ENCODE measurements around the gene ERC2.

ERC2 gene

DNA sequence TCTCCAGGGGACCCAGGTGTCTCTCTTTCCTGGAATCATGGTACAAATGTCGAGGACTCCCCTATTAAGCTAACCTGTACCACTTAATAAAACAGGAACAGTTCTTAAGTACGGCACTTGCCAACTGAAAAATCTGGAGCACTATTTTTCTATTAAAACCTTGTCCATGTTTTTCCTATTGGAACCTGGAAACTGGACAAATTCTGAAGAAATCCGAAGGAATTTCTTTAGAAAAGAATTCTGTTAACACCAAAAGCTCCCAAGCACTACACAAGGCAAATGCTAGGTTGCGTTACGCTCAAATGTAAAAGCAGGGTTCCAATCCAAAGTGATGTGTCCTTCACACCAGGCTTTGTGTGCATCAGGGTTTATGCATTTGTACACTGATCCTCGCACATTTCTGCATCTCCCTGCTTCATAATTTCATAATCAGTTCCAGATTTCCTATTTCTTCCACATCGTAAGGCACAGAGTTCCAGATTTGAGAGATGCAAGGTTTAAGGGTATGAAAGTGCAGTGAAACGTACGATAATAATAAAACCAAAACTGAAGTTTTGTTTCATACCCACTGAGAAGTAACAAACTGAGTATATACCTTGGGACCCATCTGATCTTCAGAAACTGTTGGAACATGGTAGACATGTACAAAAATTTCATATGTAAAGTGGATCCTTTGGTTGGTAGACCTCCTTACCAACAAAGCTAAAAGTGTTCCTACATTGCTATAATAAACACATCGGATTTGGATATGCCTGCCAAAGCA lies 849.0 kb downstream of the ERC2 start:
- no peaks in the 10 kb centered on the region for H3K36me3 ChIP-seq (ENCODE audit: control insufficient read depth, insufficient read depth, low read length)
- no peaks in the 10 kb centered on the region for H3K27me3 ChIP-seq (ENCODE audit: control insufficient read depth, insufficient read depth, low read length)
- no peak overlapping the region for H3K9ac ChIP-seq (ENCODE audit: low read length)
- H3K4me1 ChIP-seq (ENCODE audit: control insufficient read depth, insufficient read depth, low read length), result no peaks in the 10 kb centered on the region
- no peak overlapping the region for H3K4me3 ChIP-seq (ENCODE audit: low read length)
- H3K27ac ChIP-seq (ENCODE audit: low read depth, low read length), result no peak overlapping the region

DNA sequence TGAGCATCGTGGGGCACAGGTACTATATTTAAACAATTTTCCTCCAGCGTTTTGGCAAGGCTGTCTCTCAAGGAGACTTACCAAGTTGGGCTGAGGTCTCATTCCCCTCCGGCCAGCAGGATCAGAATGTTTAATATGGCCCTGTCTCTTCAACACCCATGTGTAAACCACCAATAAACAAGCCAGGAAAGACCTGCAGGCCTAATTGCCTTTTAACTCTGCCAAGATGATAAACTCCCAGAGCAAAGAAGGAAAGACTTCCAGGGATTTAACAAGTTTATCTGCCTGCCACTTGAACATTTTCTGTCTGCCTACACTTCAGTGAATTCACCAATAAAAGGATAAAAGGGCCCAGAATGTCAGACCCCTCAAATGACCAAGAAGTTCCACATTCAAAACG lies 850.9 kb downstream of the ERC2 start:
- H3K9ac ChIP-seq (ENCODE audit: low read length), result no peak overlapping the region
- H3K36me3 ChIP-seq (ENCODE audit: control insufficient read depth, insufficient read depth, low read length), result no peaks in the 10 kb centered on the region

DNA sequence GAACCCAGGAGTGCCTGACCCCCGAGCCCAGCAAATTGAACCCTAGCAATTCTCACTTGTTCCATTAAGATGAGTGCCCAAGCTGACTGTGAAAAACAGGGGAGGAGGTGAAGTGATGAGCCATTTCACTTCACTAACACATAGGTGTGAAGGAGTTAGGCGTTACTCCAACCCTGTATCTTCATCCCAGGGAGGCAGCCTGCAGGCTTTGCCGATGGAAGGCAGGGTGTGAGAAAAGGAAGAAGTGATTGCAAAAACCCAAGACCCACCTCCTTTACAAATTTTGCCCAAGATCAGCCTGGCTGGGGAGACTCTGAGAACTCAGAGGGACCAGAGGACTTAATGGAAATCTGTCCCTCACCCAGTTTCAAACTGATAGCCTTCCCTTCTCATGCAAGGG lies 851.5 kb downstream of the ERC2 start:
- H3K27ac ChIP-seq (ENCODE audit: low read depth, low read length), result no peak overlapping the region

More for the DNA sequence above, 850.9 kb downstream of the ERC2 start:
- Histone ChIP-seq H3K4me1 (ENCODE audit: control insufficient read depth, insufficient read depth, low read length) (no peaks in the 10 kb centered on the region), H3K27me3 (ENCODE audit: control insufficient read depth, insufficient read depth, low read length) (no peaks in the 10 kb centered on the region), H3K4me3 (ENCODE audit: low read length) (no peak overlapping the region), H3K27ac (ENCODE audit: low read depth, low read length) (no peak overlapping the region)

DNA sequence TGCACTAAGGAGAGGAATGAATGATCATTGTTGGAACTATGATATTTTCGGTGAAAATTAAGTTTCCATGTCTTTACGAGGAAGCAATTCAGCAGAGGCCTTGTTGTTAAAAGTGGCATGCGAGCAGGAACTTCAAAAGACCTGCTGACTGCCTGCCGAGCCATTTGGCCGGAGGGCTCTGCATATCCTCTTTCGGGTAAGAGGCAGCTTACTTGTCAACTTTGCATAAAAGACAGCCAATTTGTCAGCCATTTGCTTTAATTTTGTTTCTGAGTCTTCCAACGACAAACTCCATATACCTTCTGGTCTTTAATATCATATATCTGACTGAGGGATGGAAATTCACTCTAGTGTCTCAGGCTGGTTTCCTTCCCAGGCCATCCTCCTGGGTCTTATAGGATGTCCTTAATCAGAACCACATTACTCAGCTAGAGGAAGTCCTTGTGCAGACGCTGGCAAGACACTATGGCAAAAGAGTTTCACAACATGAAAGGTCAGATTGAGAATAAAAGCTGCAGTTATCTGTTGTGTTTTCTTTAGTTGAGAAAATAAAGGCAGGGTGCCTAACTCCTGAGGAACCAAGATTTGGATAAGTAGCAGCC lies 852.5 kb downstream of the ERC2 start:
- H3K36me3 ChIP-seq (ENCODE audit: control insufficient read depth, insufficient read depth, low read length), result no peaks in the 10 kb centered on the region
- H3K27me3 ChIP-seq (ENCODE audit: control insufficient read depth, insufficient read depth, low read length), result no peaks in the 10 kb centered on the region
- no peaks in the 10 kb centered on the region for H3K4me1 ChIP-seq (ENCODE audit: control insufficient read depth, insufficient read depth, low read length)
- no peak overlapping the region for H3K27ac ChIP-seq (ENCODE audit: low read depth, low read length)
- H3K9ac ChIP-seq (ENCODE audit: low read length), result no peak overlapping the region
- no peak overlapping the region for H3K4me3 ChIP-seq (ENCODE audit: low read length)

More for the DNA sequence above, 851.5 kb downstream of the ERC2 start:
- H3K36me3 ChIP-seq (ENCODE audit: control insufficient read depth, insufficient read depth, low read length), result no peaks in the 10 kb centered on the region
- H3K9ac ChIP-seq (ENCODE audit: low read length), result no peak overlapping the region
- no peaks in the 10 kb centered on the region for H3K4me1 ChIP-seq (ENCODE audit: control insufficient read depth, insufficient read depth, low read length)
- H3K27me3 ChIP-seq (ENCODE audit: control insufficient read depth, insufficient read depth, low read length), result no peaks in the 10 kb centered on the region
- H3K4me3 ChIP-seq (ENCODE audit: low read length), result no peak overlapping the region

DNA sequence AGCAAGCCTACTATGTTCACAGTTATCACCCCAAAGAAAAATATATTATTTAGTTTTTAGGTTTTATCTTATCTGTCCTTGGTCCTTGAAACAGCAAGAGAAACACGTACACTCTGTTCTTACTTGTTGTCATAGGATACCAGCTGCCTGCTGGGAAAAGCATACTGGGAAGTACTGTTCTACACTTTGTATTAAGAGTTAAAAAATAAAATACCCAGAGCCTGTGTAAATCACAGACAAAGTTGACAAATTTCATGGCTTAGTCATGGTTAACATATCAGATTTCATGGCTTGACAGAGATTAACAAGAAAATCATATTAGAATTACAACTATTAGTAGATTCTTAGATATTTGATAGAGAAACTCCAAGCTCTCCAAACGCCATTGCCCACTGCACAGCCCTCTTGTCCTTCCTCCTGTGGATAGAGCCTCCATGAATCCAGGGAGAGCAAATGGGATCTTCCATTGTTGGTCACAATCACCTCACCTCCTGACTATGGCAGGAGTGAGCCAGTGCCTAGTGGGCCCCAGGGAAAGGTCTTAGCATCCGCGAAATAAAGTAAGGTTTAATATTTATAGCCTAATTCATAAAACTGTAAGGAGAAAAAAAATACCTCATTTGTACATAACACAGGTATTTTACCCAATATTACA lies 853.1 kb downstream of the ERC2 start:
- Histone ChIP-seq H3K27me3 (ENCODE audit: control insufficient read depth, insufficient read depth, low read length) (no peaks in the 10 kb centered on the region), H3K36me3 (ENCODE audit: control insufficient read depth, insufficient read depth, low read length) (no peaks in the 10 kb centered on the region), H3K4me1 (ENCODE audit: control insufficient read depth, insufficient read depth, low read length) (no peaks in the 10 kb centered on the region), H3K27ac (ENCODE audit: low read depth, low read length) (no peak overlapping the region), H3K9ac (ENCODE audit: low read length) (no peak overlapping the region), H3K4me3 (ENCODE audit: low read length) (no peak overlapping the region)

DNA sequence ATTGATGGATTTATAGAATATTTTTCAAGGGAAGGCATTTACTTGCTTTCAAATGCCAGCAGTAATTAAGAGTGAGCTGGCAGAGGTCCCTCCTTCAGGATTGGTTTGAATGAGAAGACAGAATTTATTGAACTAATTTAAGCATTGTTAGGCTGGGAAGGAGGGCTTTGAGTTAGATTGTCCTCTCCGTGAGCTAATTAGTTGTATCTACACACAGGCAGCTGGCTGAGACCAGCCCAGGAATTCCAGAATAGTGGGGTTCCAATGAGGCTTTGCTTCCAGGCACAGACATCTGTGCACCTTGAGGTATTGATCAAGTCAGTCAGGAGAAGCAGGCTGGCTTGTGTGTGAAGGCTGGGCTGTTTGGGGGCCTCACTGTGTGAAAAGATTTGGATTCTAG lies 857.1 kb downstream of the ERC2 start:
- no peaks in the 10 kb centered on the region for H3K4me1 ChIP-seq (ENCODE audit: control insufficient read depth, insufficient read depth, low read length)
- H3K36me3 ChIP-seq (ENCODE audit: control insufficient read depth, insufficient read depth, low read length), result no peaks in the 10 kb centered on the region
- H3K27me3 ChIP-seq (ENCODE audit: control insufficient read depth, insufficient read depth, low read length), result no peaks in the 10 kb centered on the region
- no peak overlapping the region for H3K9ac ChIP-seq (ENCODE audit: low read length)
- no peak overlapping the region for H3K27ac ChIP-seq (ENCODE audit: low read depth, low read length)
- H3K4me3 ChIP-seq (ENCODE audit: low read length), result no peak overlapping the region

DNA sequence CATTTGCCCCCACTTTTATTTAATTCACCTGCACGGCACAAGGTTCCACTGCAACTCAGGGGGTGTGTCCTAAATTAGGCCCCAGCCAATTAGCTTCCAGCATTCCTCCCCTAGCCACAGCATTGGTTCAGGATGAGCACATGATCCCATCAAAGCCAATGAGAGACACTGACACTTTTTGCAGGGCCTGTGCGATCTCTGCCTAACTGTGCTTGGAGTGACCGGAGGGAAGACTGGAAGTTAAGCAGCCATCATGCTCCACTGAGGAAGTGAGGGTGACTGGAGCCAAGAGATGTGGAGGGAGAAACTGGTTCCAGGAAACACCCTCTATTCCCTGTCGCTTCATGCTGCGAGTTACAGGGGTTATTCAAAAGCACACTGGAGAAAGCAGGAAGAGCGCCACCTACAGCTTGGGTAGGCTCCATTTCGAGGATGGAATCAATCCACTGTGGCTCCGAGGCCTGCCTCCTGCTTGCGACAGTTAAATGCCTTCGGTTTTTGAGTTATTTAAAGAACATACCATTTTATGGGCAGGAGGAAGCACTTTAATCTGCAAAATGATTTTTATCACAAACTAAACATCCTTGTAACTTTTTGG lies 858.9 kb downstream of the ERC2 start:
- no peaks in the 10 kb centered on the region for H3K36me3 ChIP-seq (ENCODE audit: control insufficient read depth, insufficient read depth, low read length)
- no peak overlapping the region for H3K27ac ChIP-seq (ENCODE audit: low read depth, low read length)
- no peak overlapping the region for H3K4me3 ChIP-seq (ENCODE audit: low read length)
- no peaks in the 10 kb centered on the region for H3K4me1 ChIP-seq (ENCODE audit: control insufficient read depth, insufficient read depth, low read length)
- H3K27me3 ChIP-seq (ENCODE audit: control insufficient read depth, insufficient read depth, low read length), result no peaks in the 10 kb centered on the region
- no peak overlapping the region for H3K9ac ChIP-seq (ENCODE audit: low read length)

DNA sequence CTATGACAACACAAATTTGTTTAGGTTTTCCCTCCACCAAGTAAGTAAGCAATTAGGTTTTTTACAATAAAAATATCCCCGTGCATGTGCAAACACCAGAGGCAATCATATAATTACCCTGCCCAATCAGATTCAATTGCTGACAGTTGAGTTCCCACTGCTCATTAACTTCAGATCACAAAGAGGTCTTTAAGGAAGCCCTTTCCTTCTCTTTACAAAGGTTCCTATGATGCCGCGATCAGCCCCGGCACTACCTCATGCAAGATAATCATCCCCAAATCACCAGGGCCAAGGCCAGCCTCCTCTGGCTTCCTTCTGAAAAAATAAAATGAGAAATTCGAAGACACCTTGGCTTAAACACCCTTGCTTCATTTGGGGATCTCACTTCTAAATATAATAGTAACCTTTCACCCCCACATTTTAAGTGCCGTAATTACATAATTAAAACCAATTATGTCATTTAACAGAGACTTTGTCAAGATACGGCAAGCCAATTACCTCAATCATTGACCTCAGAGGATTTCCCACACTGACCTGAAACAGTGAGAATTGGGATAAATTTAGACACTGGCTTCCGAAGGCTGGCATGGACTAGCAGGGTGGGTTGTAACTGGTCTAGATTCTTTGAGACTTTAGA lies 859.8 kb downstream of the ERC2 start:
- Histone ChIP-seq H3K36me3 (ENCODE audit: control insufficient read depth, insufficient read depth, low read length) (no peaks in the 10 kb centered on the region), H3K9ac (ENCODE audit: low read length) (no peak overlapping the region), H3K27ac (ENCODE audit: low read depth, low read length) (no peak overlapping the region), H3K4me3 (ENCODE audit: low read length) (no peak overlapping the region), H3K27me3 (ENCODE audit: control insufficient read depth, insufficient read depth, low read length) (no peaks in the 10 kb centered on the region), H3K4me1 (ENCODE audit: control insufficient read depth, insufficient read depth, low read length) (no peaks in the 10 kb centered on the region)

DNA sequence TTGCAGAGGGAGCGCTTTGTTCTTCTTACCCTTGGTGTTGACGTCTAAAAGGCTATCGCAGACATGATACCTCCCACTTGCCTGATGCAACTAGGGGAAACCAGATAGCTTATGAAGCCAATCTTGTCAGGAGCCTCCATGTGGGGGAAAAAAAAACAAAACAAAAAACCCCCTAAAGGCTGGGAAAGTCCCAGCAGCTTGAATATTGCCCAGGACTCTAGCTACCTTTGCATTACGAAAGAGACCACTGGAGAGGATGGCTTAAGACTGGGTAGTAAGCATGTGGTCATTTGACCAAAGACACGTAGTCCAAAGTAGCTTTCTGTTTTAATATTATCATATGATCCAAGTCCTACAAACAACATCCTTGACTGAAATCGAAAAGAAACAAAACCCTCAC lies 860.4 kb downstream of the ERC2 start:
- no peaks in the 10 kb centered on the region for H3K4me1 ChIP-seq (ENCODE audit: control insufficient read depth, insufficient read depth, low read length)
- no peaks in the 10 kb centered on the region for H3K27me3 ChIP-seq (ENCODE audit: control insufficient read depth, insufficient read depth, low read length)
- no peak overlapping the region for H3K27ac ChIP-seq (ENCODE audit: low read depth, low read length)
- H3K9ac ChIP-seq (ENCODE audit: low read length), result no peak overlapping the region
- H3K4me3 ChIP-seq (ENCODE audit: low read length), result no peak overlapping the region
- no peaks in the 10 kb centered on the region for H3K36me3 ChIP-seq (ENCODE audit: control insufficient read depth, insufficient read depth, low read length)

DNA sequence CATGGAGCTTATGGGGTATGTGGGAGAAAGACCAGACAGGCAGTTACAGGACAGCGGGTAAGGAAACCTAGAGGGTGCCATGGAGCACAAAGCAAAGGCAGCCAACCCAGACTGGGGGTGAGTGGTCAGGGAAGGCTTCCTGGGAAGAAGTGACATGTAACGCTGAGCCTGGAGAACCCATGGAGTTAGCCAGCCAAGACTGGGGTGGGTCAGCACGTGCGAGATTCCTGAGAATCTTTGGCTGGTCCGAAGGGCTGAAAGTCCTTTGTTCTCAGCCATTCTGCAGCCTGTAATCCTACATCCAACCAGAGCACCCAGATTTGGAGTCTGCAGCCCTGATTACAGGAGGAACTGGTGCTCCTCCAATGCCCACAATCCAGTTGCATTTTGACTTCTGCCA lies 861.1 kb downstream of the ERC2 start:
- Histone ChIP-seq H3K4me3 (ENCODE audit: low read length) (no peak overlapping the region), H3K4me1 (ENCODE audit: control insufficient read depth, insufficient read depth, low read length) (no peaks in the 10 kb centered on the region), H3K27me3 (ENCODE audit: control insufficient read depth, insufficient read depth, low read length) (no peaks in the 10 kb centered on the region), H3K9ac (ENCODE audit: low read length) (no peak overlapping the region), H3K36me3 (ENCODE audit: control insufficient read depth, insufficient read depth, low read length) (no peaks in the 10 kb centered on the region), H3K27ac (ENCODE audit: low read depth, low read length) (no peak overlapping the region)

DNA sequence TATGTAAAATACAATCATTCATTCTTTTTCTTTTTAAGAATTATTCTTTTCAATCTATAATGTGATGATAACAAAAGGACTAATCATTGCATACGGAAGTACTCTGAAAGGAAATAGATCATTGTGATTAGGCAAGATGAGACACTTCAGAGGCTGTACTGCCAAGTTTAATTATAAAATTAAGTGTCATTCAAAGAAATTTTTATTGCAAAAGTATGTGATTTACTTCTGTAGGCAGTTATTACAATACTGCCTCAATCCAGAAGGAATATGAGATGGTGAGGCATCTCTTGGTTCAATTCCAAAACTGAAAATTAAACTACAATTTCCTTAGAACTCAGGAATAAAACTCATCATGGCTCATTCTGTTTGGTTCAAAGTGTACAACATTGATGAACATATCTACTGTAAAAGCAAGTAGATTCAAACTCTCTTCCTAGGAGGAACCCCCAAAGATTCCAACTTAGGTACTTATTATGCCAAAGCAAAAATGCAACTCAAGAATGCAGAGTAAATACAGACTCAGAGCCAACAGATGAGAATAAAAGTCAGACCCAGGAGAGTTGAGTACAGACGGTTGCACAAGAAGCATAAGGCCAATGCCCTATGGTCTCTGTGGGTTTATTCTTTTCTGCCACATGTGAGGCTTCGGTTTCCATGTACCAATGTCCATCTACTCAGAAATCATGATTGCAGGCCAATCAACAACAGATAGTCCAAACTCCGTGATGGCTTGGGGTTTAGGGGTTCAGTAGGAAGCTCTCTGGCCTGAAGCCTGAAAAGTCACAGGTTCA lies 862.6 kb downstream of the ERC2 start:
- Histone ChIP-seq H3K36me3 (ENCODE audit: control insufficient read depth, insufficient read depth, low read length) (no peaks in the 10 kb centered on the region), H3K4me3 (ENCODE audit: low read length) (no peak overlapping the region), H3K9ac (ENCODE audit: low read length) (no peak overlapping the region), H3K4me1 (ENCODE audit: control insufficient read depth, insufficient read depth, low read length) (no peaks in the 10 kb centered on the region), H3K27ac (ENCODE audit: low read depth, low read length) (no peak overlapping the region), H3K27me3 (ENCODE audit: control insufficient read depth, insufficient read depth, low read length) (no peaks in the 10 kb centered on the region)

DNA sequence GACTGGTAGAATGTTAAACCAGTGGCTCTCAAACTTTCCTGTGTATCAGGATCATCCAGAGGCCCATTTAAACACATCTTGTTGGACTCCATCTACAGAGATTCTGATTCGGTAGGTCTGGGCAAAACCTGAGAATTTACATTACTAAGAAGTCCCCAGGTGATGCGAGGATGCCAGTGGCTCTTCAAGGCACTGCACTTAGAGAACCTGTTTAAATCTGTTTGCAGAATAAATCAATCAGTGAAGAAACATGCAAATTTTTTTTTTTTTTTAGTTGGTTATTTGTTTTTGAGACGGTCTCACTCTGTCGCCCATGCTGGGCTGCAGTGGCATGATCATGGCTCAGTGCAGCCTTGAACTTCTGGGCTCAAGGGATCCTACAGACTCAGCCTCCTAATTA lies 863.4 kb downstream of the ERC2 start:
- Histone ChIP-seq H3K9ac (ENCODE audit: low read length) (no peak overlapping the region), H3K27me3 (ENCODE audit: control insufficient read depth, insufficient read depth, low read length) (no peaks in the 10 kb centered on the region), H3K27ac (ENCODE audit: low read depth, low read length) (no peak overlapping the region)

More for the DNA sequence above, 863.4 kb downstream of the ERC2 start:
- Histone ChIP-seq H3K4me3 (ENCODE audit: low read length) (no peak overlapping the region), H3K36me3 (ENCODE audit: control insufficient read depth, insufficient read depth, low read length) (no peaks in the 10 kb centered on the region), H3K4me1 (ENCODE audit: control insufficient read depth, insufficient read depth, low read length) (no peaks in the 10 kb centered on the region)
